Central memory CD4-positive, alpha-beta T cell (primary cell): Measurements from ENCODE around the gene AUTS2.

Source experiments
- DNase-seq: peaks from one replicate; pipeline ENCODE4 v3.0.0; 2022

Gene AUTS2

DNA sequence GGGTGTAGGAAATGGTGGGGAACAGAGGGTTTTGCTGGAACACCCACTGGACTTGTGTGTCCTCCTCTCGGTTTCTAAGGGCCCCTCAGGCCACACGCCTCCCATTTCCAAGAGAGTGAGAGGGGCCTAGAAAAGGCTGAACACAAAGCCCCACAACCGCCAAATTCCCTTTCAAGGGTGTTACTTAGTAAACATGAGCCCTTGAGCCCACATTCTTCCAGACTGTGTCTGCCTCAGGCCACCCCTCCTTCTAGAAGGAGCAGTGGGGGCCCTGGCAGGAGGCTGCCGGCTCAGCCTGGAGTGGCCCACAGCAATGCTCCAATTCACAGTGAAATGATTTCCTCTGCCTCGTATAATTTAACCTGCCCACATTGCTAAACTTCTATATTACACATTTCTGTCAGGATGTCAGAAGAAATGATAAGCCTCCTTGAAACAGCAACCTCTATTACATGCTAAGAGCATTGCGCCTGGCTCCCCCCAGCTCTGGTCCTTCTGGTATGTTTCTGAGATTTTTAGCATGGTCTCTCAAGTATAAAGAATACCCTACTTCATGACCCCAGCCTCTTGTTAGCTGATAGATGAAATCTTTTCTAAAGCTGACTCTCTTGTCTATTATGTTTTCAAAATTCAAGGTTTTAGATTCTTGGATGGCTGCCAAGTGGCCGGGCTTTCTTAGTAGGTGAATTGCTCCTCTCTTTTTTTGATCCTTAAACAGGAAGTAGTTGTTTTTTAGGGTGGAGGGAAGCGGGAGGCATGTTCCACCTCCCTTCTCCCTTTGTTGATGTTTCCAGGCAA is 859.8 kb downstream of the AUTS2 start:
- no peak for DNase-seq

DNA sequence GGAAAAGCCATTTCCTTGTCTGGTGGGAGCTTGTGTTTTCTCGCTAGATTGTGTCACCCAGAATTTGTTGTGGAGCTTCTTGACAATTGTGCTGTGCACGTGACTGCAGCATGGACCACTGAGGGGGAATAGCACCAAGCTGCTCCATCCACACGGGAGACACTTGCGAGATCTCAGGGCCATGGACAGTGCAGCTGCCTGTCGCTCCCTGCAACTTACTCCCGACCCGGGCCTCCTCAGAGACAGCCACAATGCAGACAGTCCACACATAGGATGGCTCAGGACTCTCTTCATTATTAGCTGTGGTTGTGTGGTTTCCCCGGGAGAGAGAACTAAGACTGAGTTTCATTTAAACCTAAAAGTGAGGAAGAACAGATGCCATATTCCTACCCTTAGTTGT is 860.5 kb downstream of the AUTS2 start:
- DNase-seq, result no peak

DNA sequence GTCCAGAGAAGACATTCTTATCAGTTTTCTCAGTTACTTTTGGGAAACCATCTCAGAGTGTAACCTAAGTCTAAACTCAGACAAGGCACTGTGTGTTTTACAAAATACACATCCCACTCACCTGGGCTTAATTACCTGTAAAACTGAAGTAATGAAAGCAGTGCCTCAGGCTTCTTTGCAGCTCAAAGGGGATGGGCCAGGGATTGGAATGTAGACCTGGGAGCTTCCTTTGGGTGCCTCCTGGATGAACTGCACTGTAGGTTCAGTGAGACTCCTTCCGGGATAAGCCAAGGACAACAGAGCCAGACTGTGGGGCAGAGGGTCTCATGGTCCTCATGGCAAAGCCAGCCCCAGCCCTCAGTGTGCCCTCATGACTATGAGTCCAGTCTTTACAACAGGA is 861.3 kb downstream of the AUTS2 start:
- no peak for DNase-seq

DNA sequence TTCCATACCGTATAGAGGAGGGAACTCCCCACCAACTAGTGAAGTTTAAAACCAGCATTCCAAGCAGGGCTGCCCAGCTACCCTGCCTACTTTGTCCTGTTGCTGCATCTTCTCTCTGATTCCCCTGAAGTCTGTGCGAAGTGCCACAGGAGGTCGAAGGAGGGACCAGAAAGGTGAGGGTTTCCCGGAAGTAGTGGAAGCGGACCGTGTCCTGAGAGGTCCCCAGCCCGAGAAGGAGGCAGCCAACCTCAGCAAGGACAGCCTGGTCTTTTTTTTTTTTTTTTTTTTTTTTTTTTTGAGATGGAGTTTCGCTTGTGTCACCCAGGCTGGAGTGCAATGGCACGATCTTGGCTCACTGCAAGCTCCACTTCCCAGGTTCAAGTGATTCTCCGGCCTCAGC is 861.8 kb downstream of the AUTS2 start:
- no peak for DNase-seq

DNA sequence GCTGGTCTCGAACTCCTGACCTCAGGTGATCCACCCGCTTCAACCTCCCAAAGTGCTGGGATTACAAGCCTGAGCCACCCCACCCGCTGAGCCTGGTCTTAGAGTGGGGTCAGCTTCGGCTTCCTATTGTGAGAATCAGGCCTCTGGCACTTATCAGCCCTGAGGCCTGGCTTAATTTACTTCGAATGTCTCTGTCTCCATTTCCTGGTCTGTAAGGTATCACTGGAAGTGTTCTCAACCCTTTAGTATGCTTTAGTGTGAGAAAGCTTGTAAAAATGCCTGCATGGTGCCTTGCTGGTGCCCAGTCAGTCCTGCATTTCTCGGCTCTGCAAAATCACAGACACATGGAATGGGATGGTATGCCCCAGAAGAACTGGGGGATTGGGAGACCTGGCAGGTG is 862.3 kb downstream of the AUTS2 start:
- DNase-seq, result no peak

DNA sequence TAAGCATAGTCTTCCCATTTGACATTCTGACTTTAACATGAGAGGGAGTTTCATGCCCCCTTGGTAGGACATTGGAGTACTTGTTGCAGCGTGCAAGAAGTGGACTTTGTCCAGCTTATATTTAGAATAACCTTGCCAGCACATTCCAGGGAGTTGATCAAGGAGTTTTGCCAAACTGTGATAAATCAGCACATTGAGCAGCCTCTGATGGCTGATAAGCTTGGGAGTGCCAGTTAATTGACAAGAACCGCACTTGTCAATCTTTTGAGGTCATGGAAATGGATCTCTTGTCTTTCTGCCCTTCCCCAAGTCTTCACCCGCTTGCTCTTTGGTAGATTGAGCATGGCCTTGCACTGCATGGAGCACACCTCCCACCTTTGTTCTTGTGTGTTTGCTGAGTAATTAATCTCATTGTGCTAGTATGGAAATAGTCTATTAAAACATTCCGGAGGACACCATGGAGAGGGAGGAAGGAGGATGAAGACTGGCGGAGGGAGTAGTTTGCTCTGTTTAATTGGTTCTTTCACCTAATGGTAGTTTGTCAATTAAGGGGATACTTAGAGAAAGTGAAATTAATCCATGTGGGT is 865.2 kb downstream of the AUTS2 start:
- no peak for DNase-seq

DNA sequence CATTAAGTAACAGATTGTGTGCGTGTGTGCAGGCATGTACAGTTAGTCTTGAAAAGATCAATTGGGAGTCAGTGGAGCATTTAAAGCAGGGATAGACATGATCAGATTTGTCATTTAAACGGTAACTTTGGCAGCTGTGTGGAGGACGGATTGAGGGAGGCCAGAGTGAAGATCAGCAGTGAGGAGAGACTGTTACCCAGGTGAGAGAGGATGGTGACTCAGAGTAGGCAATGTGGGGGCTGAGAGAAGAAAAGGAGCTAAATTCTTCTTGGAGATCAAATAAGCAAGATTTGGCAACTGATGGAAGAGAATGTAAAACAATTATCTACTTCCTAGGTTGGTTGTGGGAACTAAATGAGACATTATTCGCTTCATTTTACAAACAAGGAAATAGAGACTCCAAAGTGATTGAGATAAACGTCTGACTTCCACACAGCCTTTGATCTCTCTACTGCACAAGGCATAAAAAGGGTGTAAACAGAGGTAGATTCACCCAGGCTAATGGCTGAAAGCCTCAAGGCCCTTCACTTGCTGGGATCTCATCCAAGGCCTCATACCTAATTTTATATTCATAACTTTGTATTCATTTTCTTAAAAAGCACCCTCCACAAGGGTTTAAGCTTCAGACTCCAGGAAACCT is 868.6 kb downstream of the AUTS2 start:
- DNase-seq, result no peak

DNA sequence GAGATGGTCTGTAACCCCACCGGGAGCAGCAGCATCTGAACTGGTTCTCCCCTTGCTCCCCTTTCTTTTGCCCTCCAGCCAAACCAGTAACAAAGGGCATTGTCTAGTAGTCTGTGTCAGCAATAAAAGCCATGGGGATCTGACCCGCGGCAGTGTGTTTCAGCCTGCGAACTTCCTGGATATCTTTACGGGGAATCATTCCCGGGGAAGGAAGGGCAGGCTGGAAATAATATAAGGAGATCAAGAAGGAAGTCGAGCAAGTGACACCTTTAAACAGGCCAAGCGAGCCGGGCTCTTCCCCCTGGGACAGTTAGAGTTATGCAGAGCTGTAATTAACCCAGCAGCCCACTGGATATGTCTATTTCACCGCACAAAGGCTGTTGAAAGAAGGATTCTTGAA is 872.5 kb downstream of the AUTS2 start:
- DNase-seq, result no peak

DNA sequence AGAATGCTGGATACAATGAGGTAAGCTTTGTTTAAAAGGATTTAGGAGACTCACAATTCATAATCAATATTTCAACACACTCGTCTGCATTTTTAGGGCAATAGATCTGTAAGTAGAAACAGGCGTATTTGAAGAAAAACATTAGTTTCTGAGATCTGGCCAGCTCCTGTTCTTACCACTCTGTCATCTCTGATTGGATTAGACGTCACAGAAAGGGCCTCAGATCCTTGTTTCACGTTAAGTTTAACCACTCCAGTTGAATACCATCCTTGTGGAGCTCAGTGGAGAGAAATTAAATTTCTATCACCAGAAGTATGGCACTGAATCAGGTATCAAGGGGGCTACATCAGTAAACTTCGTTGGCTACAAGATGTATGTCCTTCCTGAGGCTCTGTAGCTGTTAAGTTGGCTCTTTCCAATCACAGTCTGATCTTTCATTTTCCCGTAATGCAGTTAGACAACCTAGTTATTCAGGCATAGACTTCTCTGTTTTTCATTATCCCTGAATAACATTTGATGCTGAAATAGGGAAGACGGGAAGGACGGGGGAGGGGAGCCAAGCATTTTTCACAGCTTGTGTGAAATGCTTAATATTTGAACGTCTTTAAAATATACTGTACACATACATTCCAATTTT is 874.4 kb downstream of the AUTS2 start:
- no peak for DNase-seq

DNA sequence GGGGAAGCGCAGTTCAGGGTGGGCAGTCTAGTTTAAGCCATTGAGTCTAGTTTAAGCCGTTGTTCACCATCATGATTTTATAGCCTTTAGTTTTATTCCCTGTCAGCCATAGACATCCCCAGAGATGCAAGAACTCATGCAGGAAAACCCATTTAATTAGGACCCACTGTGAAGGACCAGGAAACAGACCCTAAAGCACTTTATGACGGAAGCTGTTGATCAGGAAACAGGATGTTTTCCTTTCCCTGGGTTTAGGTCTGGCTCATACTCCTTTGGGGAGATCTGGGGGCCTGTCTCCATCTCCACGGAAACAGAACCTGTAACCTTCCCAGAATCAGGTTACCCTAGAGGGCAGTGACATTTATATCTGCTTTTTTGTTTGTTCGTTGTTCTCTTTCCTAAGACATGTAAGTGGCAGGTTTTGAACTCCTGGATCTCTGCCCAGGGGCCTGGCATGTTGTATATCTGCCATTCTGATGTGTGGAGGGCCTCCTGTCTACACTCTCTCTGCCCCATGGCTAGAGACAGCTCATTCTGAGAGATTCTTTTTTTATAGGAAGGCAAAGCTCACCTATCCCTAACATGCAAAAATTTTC is 876.5 kb downstream of the AUTS2 start:
- DNase-seq, result no peak

DNA sequence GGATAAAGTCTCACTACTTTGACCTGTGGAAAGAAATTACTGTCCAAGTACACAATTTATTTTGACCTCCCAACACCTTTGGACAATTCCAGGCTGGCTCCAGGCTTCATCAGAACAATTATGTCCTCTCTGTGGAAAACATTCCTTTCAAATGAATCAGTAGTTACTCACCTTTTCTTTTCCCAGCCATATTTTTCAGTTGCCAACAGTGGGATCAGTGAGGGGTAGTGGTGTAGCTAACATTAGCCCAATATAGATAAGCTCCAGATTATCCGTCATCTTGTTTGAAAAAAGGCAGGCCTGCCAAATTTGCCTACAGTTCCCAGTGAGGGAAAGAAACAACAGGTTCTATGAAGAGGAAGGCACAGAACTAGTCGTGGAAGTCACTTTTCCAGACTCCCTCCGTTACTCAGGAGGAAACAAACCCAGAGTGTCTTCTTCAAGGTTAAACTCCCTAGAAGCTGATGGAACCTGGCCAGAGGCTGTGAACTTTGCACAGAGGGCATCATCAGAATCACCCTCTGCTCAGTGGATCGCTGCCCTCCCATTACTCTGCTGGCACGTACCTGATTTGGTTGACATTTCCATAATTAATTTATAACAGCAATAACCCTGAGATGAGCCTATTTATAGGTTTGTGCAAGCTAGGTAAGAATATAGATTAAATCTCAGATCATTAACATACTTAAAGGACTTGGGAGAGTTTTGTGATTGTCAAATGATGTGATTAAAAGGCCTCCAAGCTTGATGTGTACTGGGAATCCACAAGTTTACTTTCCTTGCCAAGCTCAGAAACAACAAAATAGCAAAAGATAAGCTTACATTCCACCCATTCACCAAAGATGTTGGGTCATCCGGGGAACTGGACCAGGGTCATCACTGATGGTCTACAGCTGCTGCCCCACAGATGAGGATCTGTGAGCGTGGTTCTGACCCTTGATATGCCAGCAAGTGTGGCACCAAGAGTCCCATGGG is 879.0 kb downstream of the AUTS2 start:
- DNase-seq, result no peak

DNA sequence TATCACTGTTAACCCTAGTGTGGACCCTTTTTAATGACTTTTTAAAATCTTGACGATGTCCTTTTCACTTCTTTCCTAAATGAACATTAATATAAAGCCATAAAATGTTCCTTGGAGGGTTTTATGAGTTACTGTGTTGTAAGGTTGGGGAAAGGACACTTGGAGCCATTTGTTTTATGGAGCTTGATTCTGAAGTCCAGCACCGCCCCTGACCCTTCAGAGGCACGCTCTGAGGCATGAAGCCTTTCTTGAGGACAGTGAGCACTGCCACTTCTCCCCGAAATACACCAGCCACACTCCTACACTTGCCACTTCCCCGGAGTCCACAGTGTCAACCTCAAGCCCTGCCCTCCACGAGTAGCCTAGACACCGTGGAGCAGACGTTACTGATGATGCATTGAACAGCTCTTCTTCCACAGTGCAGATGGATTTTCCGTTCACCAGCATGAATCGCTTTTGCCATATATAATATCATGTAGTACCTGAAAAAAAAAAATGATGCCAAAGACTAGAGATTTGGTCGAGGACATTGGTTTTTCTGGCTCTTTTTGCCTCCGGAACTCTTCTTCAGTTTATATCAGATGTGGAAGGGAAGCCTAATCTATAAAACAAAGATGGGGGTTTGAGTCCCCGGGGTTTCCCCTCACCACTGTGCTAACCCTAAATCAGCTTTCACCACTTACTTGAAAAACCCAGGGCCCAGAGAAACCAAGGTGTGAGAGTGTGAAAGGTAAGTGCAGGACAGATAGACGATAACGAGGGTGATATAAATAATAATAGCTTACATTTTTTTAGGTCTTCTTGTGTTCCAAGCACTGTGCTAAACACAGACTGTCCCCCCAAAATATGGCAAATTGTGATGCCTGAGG is 881.1 kb downstream of the AUTS2 start:
- DNase-seq, result no peak

DNA sequence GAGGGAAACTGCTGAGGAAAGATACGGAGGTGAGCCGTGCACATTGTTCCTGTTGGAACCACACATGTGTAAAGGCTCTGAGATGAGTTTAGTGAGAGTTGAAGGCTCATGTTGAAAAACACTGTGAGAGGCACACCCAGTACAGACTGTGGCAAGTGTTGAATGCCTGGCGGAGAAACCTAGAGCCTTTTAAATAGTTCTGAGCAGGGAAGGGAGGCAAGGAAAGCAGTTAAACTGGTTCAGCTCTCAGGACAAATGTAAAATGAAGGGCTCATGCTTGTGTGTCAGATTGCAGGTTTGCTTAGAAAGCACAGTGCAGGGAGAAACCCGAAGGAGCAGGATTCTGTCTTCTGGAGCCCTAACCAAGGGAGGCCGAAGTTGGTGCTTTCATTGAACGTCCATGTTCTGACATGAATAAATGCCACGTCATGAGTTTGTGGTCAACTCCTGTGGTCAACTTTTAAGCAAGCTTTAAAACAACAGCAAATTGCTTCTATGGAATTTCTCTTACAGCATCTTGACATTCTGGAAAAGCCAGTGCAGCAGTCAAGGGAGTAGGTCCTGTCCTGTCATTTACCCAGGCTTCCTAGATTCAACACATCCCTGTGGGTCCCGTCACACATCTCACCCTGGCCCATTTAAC is 882.8 kb downstream of the AUTS2 start:
- DNase-seq, result no peak

DNA sequence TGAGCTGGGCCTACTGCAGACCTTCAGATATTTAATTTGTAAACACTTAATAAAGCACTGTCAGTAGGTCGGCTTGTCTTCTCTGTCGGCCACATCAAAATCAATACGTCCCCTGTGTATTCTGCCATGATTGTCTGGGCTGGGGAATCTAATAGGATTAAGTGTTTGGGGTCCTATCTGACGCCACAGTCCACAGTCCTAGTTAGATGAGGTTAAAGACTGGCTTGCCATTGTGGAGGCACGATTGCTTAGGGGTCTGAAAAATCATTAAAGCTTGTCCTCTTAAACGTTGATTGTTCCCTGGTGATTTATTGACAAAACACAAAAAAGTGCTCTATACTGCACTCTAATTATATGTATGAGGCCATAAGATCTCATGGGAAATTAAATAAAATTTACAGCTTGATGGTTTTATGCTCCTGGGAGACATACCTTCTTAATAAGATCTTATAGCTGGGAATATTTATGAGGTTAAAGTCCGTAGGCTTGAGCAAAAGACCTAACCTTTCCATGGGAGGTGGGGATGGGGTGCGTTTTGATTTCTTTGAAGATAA is 883.4 kb downstream of the AUTS2 start:
- no peak for DNase-seq

DNA sequence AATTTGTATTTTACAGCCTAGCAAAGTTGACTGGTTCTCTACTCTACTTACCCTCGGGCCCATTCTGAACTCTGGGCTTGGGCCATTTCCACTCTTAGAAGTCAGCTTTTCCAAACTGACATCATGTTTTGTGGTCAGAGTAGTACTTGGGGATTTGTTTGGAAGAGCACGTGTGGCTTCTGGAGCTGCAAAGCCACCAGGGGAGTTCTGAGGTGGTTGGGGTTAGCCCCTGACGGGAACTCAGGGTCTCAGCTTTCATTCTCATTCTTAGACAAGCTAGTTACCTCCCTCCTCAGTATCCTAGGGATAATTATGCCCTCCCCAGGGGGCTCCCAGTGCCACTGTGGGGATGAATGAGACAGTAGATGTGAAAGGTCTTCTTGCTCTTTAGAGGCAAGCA is 886.0 kb downstream of the AUTS2 start:
- DNase-seq, result no peak

DNA sequence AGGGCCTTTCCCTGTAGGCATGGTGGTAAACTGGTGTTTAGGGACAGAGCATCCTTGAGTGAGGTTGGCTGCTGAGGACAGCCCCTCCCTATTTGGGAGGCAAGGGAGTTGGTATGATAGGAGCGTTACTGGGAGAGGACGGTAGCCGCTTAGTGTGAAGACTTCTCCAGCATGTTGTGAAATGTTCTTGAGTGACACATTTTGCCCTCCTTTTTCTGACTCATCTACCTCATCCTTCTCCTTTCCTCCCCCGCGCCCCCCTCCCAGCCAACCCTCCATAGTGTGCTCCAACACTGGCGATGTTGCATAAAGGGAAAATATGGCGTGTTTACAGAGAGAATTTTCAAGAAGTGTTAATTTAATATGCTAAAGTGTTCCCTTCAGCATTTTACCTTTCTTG is 888.7 kb downstream of the AUTS2 start:
- DNase-seq, result no peak

DNA sequence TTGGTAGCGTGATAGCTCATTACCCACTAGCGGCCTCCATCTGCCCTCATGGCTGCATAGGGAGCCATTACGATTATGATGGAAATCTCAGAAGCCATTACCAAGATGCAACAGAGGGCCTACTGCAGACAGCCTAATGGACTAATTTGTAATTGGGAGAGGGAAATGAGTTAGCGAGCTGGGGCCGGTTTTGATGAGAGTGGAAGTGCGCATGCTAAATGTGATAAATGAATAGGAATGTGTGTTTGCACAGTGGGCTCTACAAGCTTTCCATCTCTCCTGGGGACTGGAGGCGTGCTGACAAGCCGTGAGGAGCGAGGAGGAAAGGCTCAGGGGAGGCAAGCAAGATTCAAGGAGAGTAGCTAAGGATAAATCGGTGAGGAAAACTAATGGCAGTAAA is 889.2 kb downstream of the AUTS2 start:
- DNase-seq, result no peak

DNA sequence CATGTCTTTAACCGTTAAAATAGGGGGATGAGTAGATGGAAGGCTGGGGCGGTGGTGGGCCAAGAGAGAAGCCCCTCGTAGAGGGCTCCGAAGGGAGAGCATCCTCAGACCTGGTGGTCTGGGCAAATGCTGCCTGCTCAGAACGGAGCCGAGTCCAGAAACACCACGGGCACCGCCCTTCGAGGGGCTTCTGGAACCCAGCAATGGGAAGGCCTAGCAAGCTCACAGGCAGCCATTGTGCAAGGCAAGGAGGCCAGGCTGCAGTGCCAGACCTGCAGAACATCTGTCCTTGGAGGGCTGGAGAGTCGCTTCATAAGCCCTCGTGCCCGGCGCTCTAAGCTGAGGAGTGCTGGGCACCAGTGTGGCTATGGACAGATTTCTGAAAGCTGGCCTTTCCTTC is 889.6 kb downstream of the AUTS2 start:
- no peak for DNase-seq

DNA sequence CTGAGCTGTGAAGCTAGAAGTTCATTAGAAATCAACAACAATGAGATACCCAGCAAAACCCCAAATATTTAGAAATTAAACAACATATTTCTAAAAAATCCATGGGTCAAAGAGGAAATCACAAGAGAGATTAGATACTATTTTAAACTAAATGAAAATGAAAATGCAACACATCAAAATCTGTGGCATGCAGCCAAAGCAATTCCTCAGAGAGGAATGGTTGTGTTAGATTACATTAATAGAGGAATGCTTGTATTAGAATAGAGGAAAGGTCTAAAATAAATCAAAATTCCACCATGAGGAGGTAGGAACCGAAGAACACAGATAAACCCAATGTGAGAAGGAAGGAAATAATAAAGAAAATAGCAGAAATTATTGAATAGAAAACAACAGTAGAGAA is 891.5 kb downstream of the AUTS2 start:
- no peak for DNase-seq

DNA sequence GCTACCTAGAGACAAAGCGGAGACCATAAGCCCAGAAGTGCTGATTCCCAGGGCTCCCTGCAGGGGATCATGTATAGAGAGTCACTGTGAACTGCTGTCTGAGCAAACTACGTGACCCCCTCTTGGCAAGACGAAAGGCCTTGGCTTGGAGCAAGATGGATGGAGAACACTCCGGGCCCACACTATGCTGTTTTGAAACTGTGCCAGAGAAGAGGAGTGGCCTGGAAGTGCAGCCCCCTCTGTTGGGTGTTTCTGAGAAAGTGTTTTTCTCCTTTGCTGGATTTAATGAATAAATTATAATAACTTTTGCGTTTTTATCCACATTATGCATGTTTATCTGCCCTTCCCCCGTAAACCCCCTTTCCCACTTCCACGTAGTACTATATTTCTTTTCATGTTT is 894.4 kb downstream of the AUTS2 start:
- no peak for DNase-seq
